GDM1 (cell line): ENCODE data around the gene BAG3.
"Not testable (repeated sequence)": the region's sequence is repeated elsewhere in the genome, so short reads cannot be mapped to it uniquely, and the experiment has no call there.

ENCODE experiments used
- DNase-seq: peaks from one replicate; lab custom pipeline; 2025; lab: John Stamatoyannopoulos, UW

Gene BAG3

DNA sequence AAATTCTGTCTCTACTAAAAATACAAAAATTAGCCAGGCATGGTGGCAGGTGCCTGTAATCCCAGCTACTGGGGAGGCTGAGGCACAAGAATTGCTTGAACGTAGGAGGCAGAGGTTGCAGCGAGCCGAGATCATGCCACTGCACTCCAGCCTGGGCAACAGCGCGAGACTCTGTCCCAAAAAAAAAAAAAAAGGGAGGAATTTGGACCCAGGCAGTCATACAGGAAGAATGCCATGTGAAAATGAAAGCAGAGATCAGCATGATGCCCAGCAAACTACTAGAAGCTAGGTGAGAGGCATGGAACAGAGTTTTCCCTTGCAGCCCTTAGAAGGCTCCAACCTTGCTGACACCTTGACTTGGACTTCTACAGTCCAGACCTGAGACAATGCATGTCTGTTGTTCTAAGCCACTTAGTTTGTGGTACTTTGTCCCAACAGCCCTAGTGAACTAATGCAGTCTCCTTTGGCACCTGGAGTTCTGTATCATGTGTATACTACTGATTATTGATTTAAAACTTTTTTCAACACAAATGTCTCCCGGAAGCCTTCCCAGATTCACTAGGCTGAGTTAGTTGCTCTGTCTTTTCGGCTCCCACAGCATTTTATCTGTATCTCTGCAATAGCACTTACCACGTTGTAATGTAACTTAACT lies 10.2 kb upstream of the BAG3 start:
- DNase-seq = no peak

DNA sequence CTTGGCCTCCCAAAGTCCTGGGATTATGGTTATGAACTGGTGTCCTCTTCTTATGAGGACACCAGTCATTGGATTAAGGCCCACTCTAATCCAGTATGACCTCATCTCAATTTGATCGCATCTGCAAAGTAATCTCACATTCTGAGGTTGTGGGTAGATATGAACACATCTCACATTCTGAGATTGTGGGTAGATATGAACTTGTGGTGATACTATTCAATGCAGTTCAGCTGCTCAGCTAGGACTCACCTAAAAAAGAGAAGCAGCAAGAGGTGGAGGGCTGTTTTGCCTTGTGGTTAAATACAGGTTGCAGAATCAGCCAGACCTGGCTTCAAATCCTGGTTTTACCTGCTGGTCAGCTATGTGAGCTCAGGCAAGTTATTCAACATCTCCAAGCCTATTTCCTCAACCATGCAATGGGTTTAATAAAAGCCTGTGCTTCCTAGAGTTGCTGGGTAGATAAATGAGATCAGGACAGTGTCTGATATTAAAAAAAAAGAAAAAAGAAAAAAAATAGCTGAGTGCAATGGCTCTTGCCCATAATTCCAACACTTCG lies 8.5 kb upstream of the BAG3 start:
- no peak for DNase-seq

DNA sequence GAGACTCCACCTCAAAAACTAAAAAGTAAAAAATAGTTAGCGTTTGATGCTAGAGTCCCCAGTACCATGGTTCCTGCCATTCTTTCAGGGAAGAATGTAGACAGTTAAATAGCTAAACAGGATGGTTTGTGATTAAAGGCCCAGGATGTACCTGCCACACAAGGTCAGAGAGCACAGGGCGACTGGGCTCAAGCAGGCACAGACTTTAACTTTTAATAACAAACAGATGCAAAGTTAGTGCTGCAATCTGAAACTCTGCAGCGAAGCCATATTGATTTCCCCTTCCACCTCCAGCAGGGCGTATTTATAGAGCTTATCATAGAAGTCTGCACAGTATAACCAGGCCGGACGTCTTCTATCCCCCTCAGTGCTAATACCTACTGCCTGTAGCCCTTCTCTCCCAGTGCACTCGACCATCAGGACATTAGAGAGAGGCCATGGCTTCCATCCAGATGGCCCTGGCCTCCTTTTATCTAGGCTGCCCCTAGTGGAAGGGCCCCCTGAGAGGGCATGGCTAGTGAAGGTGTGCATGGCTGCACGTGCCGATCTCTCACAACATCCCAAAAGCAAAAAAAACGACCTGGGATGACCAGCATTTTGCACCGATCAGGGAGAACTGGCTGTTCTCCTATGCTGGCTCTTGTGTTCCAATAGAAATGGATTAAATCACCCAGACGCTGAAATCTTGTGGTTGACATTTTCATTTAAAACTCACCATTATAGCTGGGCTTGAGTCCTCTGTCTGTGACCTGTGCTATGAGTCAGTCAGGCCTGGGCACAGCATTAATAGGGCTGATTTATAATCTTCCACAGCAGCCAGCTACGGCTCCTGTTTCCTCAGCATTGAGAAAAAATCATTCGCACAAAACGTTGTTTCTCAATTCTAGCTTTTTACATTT lies 7.6 kb upstream of the BAG3 start:
- DNase-seq = no peak

DNA sequence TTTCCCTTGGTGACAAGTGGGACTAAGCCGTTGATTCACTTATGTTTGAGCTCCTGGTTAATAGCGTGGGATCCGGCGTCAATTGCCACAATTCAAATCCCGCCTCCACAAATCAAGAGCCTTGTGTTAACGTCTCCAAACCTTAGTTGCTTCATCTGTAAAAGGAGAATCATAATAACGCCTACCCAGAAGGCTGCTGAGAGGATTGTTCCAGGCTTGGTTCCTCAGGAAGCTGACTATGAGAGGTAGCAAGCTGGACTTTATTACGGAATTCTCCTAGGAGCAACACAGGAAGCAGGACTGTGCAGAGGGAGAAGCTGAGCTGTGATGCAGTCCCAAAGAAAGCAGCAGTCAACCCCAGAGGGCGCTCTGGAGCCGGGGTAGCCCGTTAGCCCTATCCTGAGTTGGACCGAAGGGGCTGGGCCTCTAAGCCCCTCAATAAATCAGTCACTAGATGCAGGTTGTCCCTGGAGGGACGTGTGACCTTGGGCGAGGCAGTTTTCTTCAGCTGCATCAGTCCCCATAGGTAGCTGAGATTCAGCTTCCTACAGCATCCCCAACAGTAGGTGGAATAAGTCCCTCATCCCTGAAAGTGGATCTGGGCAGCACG lies 6.9 kb upstream of the BAG3 start:
- DNase-seq = no peak

DNA sequence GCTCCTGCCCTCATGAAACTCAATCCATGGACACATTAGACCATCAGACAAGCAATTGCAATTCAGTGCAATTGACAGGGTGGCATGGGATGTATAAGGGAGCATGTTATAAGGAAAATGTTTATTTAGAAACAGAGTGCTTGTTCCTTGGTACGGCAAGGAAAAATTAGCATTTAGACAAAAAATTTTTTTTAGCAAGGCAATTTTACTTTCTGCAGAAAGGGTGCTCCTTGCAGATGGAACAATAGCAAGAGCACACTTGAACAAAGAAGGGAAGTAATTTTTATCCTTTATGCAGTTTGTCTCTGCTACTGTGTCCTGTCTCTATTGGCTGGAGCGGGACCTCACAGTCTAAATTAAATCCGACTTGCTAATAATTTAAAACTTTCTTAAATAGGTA lies 6.2 kb upstream of the BAG3 start:
- no peak for DNase-seq

DNA sequence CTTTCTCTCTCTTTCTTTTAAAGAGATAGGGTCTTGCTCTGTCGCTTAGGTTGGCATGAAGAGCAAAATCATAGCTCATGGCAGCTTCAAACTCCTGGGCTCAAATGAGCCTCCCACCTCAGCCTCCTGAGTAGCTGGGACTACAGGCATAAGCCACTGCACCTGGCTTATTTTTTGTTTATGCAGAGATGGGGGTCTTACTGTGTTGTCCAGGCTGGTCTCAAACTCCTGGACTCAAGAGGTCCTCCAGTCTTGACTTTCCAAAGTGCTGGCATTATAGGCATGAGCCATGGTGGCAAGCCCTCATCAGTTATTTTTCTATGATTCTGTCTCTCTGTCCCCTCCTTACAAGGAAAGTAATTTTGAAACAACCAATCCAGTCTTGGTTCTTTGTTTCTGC lies 1.1 kb upstream of the BAG3 start:
- DNase-seq = no peak

DNA sequence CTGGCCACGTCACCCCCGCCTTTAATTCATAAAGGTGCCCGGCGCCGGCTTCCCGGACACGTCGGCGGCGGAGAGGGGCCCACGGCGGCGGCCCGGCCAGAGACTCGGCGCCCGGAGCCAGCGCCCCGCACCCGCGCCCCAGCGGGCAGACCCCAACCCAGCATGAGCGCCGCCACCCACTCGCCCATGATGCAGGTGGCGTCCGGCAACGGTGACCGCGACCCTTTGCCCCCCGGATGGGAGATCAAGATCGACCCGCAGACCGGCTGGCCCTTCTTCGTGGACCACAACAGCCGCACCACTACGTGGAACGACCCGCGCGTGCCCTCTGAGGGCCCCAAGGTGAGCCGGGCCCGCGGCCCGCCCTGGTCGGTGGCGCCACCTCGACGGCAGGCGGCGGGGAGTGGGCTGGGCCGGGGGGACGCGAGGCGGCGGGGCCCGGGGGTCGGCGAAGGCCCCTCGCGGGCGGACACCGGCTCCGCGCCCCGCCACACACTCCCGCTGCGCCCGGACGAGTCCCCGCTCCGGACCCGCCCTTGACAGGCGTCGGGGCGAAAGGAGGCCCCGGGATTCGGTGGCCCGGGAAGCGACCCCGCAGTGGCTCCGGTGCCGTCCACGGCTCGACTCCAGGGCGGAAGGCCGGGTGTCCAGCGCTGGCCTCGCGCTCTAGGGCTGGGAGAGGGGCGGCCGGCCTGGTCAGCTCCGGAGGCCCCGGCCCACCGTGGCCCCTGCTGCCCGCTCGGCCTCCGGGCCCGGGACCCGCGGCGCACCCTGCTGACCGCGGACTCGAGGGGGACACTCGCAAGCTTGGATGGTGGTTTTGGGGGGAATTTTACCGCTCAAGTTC lies 557 bp downstream of the BAG3 start:
- DNase-seq = no peak

DNA sequence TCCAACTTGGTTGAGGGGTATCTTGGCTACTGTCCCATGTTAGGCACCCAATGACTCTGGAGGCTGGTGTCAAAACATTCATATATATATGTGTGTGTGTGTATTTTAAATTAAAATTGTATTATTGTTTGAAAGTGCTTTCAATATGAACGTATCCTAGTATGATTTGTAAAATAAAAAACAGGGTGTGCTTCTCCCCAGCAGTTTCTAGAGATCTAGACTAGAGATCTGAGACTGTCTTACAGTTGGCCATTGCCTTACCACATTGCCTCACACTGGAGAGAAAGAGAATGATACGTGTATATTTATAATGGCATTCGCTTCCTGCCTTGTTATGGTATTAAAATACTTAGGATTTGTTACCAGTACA lies 1.2 kb downstream of the BAG3 start:
- no peak for DNase-seq

DNA sequence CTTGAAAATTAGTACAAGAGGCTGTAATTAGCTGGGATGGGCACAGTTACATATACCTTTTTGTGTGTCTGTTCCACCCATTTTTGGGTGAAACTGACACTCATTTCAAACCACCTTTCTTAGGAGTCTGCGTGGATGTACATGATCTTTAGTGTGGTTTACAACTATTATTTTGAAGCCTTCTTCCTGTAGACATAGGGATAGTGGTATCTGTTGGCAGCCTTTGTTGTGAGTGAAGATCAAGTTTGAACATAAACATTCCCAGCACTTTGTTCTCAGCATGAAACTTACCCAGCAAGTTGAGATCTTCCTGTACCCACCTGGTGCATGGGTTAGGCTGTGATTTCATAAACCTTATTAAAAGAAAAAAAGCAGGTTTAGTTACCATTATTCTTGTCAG lies 2.0 kb downstream of the BAG3 start:
- no peak for DNase-seq

DNA sequence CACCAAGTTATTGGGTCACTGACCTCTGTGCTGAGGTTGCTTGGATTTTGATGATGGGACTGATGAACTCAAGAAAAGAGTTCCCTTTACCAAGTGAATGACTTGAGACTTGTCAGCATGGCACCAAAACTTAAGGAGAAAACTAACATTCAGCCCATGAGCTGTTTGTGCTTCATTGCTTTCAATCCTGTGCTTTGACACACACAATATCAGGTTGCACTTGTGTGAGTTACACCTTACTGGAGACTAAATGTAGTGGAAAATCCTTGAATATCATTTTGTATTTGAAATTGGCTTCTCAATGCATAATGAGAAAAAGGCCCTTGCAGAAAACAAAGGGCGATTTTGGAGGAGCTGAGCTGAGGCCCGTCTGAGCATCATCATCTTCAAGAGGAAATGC lies 2.7 kb downstream of the BAG3 start:
- DNase-seq = no peak

DNA sequence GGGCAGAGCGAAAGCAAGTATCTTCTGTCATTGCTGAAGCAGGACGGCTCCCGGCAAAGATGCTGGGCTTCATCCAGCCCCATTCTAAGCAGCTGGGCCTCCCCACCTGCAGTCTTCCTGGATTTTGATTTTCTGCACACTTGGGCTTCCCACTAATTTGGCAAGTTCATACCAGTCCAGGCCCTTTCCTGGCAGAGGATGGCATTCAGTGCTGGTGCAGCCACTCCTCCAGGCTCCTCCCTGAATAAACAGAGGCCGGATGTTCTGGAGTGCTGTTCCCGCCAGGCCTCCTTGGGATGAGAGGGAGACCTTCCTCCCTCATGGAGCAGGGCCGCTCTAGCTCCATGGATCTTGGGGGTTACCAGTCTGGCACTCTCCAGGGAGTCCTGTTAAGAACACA lies 3.4 kb downstream of the BAG3 start:
- DNase-seq = no peak

DNA sequence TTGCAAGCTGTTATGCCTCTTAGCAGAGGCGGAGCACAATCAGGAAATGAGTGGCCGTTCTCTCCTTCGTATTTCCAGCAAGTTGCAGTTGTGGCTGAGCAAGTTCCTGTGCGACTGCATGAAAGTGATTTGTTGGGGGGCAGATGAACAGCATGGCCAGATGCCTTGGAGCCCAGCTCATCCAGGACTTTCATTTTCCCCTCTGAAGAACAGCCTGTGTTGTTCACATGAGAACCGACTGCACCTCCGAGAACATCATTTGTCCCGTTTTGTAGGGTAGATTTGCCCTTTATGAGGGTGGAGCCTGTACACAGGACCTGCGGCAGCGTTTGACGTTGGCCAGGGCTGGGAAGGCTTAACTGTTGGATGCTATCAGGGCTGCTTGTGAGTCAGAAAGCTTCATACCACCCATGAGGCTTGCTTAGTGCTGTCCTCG lies 4.4 kb downstream of the BAG3 start:
- DNase-seq = no peak

DNA sequence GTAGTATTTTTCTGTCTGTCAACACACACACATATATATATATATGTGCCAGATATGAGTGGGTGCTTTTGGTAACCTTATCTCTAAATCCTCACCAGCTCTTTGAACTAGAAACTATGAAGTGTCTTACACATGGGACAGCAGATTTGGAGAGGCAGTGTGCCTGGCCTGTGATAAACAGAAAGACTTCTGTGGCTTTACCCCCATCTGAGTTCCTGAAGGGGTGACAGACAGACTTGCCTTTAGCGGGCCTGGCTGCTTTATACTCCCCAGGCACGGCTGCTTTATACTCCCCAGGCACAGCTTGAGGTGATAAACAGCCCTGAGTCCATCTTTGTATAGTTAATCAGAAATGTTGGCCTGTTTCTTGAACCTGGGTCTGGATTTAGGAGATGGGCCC lies 5.6 kb downstream of the BAG3 start:
- DNase-seq = no peak

DNA sequence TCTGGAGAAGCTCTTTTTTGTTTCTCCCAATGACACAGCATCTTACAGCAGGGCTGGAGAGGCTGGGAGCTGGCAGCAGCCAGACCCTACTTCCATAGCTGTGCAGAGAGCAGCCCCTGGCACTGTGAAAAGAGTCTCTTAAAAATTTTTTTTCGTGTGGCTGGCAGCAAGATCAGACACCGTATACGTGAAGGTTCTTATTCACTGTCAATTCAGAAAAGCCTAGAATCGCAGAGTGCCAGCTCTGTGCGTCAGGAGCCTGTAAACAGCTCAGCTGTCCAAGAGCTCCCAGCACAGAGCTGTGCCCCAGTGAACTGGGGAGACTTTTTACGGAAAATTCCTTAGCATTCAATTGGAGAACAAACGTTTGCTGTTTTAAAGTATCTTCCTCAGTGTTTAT lies 6.5 kb downstream of the BAG3 start:
- no peak for DNase-seq

DNA sequence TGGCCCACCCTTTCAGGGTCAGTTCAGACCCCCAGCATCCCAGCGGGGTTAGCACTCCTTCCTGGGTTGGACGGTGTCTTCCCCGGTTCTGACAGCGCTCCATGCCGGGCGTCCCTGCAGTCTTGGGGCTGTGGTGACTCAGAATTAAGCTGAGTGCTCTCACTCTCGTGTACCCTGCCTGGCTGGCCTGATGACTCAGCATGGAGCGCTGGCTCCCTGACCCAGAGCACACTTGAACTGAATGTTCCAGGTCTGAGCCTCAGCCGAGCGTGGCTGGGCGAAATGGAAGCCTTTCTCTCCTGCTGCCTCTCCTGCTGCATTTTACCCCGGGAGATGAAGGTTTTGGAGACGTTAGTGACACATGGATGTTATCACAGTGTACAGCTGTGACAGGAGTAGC lies 7.1 kb downstream of the BAG3 start:
- DNase-seq = no peak

DNA sequence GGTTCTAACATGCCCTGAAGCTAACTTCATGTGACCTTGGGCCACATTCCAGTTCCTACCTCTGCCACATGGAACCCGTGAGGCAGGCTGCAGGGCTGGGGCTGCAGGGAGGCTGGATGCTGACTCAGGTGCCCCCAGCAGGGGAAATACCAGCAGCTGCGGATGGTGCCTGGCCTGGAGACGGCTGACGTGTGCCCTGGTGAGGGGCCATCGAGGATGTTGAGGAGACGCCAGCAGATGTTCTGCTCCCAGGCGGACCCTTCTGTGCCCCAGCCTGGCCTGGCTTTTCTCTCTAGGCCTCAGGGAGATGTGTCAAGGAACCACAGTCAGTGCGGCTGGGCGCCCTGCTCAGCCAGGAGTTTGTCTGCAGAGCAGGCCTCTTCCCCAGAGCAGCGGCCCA lies 8.8 kb downstream of the BAG3 start:
- no peak for DNase-seq

DNA sequence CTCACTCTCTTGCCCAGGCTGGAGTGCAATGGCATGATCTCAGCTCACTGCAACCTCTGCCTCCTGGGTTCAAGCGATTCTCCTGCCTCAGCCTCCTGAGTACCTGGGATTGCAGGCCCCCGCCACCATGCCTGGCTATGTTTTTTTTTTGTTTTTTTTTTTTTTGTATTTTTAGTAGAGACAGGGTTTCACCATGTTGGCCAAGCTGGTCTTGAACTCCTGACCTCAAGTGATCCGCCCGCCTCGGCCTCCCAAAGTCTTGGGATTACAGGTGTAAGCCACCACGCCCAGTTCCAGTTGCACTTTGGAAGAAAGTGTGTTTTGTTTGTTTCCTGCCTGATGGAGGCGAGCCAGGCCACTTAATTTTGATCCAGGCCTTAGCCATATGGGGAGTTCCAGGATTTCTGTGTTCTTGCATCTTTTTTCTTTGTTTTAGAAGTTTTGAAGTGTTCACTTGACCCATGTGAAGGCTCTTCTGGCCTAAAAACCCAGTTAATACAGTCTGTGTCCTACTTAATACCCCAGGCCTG lies 11.0 kb downstream of the BAG3 start:
- DNase-seq = not testable (repeated sequence)

DNA sequence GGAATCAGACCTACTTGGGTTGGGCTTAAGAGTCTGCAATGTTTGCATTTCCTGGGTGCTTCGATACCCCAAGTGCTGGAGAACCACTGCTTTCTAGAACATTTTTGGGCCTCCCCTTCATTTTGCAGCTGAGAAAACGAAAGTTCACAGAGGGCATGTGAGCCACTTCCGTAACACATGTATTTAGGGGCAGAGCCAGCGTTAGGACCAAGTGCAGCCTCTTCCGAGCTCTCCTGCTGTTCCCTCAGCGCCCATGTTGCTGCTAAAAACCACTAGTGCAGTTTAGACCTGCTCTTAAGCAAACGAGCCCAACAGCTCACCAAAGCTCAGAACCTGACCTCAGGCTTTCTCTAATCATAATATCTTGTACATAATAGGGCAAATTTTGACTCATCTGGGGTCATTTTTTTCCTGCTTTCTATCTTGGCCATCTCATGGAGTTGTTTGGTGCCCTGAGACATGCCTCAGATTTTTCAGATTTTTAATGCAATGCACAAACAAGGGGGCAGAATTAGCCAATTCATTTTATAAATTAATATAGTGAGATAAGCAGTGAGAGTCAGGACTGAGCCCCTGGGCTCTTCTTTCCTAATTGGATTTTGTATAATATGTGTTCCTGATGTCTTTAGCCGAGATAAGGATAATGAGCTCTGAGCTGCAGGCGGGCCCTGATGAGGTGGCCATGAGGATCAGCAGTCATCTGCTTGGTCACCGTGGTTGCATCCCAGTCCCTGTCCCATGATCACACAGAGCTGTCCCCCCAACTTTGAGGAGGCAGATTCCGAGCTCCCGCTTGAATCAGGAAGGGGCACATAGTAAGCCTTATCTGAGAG lies 12.9 kb downstream of the BAG3 start:
- DNase-seq = no peak

DNA sequence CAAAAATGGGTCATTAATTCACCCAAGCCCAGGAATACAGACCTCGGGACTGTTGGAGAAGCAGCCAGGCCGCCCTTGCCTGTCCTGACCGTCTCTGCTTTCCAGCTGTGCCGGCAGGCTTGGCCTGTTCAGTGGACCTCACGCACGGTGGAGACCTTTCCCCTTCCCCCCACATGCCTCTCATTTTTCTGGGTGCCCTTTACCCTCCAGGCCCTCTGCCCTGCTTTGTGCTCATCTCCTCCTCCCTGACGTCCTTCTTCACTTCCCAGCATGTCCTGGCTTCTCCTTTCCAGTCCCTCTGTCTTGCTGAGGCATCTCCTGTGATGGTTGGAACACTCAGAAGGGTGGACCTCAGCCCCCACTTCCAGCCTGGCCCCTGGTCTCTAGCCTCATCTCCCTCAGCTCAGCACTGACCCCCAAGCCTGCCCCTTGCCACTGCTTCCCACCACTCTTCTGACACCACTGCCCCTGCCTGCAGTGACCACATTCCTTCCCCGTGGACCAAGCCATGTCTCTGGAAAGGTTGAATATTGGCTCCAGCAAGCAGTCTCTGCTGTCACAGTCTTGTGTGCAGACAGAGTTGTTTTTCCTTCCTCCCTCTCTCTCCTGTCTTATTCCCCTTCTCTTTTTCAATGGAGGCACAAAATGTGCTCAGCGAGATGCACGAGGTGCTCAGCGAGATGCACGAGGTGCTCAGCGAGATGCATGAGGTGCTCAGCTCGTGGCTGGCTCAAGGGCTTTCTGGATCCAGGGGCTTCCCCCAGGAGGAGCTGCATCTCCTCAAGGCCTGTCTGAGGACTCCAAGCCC lies 14.9 kb downstream of the BAG3 start:
- no peak for DNase-seq

DNA sequence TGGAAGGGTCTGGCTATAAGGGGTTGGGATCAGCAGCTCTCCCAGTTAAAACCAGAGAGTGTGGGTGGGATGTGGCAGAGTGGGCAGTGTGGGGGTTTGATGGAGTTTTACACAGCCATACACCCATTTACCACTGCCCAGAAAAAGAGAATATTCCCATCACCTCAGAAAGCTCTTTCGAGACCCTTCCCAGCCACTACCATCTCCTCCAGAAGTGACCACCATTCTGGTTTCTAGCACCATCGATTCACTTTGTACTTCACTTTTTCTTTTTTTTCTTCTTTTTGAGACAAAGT lies 15.5 kb downstream of the BAG3 start:
- DNase-seq = no peak
